Activated CD4-positive, alpha-beta T cell treated with anti-CD3 and anti-CD28 coated beads for 48 hours (primary cell): Measurements from ENCODE around the gene PPM1D.
"Not testable (repeated sequence)": the region's sequence is repeated elsewhere in the genome, so short reads cannot be mapped to it uniquely, and the experiment has no call there.

Source experiments
- DNase-seq: peaks from one replicate; pipeline ENCODE4 v3.0.0-alpha.2; 2020

Gene PPM1D

DNA sequence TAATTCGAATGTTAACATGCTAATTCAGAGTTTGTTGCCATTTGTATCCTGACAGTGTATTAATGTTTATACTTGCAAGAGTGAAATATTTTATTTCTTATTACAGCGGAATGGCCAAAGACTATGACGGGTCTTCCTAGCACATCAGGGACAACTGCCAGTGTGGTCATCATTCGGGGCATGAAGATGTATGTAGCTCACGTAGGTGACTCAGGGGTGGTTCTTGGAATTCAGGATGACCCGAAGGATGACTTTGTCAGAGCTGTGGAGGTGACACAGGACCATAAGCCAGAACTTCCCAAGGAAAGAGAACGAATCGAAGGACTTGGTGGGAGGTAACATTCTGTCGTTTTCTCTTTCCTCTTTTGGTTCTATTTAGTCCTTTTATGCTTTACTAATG lies 23.4 kb downstream of the PPM1D start:
- DNase-seq, result no peak

DNA sequence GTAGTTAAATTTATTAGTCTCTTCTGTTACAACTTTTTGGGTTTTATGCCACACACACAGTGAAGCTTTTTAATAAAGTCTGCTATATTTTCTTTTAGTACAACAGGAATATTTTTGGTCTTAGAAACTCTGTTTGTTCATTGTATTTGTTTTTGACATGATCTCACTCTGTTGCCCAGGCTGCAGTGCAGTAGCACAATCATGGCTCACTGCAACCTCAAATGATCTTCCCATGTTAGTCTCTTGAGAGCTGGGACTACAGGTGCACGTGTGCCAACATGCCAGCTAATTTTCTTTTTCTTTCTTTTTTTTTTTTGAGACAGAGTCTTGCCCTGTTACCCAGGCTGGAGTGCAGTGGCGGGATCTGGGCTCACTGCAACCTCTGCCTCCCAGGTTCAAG lies 27.1 kb downstream of the PPM1D start:
- DNase-seq, result no peak

DNA sequence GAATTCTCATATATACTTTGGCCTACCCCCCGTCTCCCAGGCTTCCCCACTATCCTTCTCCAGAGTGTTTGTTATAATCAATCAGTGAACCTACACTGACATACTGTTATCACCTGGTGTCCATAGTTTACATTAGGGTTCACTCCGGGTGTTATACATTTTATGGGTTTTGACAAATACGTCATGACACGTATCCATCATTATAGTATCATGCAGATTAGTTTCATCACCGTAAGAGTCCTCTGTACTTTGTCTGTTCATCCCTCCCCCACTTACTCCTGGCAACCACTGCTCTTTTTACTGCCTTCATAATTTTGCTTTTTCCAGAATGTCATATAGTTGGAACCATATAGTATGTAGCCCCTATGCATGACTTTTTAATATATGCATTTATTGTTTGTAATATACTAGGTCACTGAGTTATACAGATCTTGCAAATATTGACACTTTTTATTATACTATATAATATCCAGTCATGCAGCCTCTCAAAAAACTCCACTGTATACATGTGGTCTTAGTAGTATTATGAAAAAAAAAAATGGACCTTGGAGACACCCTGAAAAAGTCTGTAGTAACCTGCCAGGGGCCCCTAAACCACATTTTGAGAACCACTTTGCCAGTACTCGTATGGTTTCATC lies 28.4 kb downstream of the PPM1D start:
- DNase-seq, result no peak

DNA sequence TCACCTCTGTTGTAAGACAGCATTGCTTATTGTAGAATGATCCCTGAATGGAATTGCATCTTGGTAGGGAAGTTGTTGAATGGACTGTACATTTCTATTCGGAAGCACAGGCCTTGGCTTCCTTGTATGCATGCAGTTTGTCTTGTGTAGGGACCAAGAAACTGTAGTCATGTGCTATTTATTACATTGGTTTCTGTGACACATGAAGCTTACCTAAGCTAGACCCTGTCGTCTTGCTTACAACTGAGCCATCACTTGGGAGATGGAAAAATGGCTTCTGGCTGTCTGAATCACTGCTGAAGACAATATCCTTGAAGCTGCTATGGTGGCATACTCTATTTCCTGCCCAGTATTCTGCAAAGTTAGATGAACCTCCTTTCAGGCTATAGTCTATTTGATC lies 29.1 kb downstream of the PPM1D start:
- DNase-seq, result no peak

DNA sequence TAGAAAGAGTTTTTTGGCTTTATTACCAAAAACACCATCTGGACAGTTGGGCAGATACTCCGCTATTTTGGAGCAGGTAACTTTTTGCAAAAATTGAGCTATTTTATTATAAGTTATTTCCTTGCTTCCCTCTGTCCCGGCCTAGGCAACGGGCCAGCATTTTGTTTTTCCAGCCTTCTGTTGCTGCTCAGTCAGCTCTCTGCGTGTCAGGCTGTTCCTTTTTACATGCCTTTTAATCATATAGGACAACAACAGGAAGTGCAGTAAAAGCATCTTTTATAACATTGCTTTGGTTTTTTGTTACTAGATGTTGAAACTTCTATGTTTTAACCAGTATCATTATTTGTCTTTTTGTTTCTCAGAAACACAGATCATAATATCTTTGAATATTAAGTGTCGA lies 30.4 kb downstream of the PPM1D start:
- DNase-seq, result no peak

DNA sequence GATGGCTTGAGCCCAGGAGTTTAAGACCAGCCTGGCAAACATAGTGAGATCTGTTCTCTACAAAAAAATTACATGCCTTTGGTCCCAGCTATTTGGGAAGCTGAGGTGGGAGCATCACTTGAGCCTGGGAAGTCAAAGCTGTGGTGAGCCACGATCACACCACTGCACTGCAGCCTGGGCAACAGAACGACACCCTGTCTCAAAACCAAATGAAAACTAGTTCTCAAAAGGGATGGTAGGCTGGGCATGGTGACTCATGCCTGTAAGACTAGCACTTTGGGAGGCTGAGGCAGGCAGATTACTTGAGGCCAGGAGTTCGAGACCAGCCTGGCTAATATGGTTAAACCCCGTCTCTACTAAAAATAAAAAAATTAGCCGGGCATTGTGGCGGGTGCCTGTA lies 31.1 kb downstream of the PPM1D start:
- no peak for DNase-seq

DNA sequence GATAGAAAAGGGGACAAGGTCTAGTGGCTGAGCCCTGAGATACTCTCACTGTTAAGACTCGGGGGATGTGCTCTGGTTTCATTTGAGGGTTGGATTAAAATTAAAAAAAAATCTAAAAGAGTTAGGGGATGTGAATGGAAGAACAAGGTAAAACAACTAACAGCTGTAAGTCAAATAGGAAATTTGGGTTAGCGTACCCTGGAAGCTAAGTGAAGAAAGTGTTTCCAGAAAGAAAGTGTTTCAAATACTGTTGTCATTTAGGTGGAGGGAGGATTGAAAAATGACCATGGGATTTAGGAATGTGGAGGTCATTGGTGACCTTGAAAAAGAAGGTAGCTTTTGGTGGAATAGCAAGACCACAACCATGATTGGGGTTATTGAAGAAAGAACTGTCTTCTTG lies 37.7 kb downstream of the PPM1D start:
- no peak for DNase-seq

DNA sequence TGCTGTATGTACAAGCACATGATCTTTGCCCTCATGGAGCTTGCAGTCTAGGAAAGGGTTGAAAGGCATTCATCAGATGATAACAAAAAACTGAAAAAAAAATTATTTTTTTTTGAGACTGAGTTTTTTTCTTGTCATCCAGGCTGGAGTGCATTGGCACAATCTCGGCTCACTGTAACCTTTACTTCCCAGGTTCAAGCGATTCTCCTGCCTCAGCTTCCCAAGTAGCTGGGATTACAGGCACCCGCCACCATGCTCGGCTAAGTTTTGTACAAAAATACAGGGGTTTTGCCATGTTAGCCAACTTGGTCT lies 39.0 kb downstream of the PPM1D start:
- DNase-seq, result no peak

DNA sequence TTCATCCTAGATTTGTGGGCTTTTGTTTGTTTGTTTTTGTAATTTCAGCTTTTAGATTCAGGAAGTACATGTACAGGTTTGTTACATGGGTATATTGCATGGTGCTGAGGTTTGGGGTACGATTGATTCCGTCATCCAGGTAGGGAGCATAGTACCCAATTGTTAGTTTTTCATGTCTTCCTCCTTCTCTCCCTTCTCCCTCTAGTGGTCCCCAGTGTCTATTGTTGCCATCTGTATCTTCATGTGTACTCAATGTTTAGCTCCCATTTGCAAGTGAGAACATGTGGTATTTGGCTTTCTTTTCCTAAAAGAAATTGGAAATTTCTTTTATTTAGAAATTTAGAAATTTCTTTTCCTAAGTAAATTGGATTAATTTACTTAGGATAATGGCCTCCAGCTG lies 40.5 kb downstream of the PPM1D start:
- no peak for DNase-seq

DNA sequence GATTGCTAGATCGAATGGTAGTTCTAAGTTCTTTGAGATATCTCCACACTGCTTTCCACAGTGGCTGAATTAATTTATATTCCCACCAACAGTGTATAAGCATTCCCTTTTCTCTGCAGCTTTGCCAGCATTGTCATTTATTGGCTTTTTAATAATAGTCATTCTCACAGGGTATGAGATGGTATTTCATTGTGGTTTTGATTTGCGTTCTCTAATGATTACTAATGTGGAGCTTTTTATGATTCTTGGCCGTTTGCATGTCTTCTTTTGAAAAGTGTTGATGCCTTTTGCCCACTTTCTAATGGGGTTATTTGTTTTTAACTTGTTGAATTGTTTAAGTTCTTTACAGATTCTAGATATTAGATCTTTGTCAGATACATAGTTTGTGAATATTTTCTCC lies 41.1 kb downstream of the PPM1D start:
- DNase-seq, result no peak

DNA sequence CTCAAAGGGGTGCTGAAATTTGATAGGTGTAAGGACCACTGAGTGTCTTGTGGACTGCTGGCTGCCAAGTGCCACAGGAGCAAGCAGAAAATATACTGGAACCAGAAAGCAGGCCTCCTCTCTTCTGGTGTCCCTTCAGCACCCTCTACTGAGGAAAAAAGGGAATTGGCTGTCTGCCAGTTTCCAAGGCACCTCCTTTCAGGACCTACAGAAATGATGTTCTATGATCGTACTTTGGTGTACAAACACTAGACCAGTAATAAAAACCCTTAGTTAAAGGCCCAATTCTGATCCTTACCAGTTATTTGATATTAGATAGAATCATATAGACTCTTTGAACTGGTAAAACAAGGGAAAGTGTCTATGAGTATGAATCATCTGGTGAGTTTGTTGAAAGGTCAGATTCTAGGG lies 41.8 kb downstream of the PPM1D start:
- DNase-seq, result peak; percentile 64

DNA sequence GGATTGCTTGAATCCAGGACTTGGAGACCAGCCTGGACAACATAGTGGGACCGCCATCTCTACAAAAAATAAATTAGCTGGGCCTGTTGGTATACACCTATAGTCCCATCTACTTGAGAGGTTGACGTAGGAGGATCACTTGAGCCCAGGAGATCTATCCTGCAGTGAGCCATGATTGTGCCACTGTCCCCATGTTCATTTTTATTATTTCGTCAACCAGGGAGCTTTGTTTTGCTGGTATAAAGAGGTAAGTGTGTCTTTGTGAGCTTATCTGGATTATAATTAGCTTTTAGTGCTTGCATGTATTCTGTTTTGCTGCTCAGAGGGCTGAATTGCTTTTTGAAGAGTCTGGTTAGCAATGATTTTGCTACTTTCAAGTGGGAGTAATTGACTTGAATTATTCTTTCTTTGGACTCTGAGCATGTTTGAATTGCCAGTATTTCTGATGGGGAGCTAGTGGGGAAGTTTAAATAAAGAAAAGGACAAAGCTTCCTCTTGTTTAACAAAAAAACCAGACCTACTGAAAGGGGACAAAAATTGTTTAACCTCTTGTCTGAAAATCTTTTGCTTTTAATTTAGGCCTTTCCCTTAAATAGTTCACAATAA lies 46.0 kb downstream of the PPM1D start:
- no peak for DNase-seq

DNA sequence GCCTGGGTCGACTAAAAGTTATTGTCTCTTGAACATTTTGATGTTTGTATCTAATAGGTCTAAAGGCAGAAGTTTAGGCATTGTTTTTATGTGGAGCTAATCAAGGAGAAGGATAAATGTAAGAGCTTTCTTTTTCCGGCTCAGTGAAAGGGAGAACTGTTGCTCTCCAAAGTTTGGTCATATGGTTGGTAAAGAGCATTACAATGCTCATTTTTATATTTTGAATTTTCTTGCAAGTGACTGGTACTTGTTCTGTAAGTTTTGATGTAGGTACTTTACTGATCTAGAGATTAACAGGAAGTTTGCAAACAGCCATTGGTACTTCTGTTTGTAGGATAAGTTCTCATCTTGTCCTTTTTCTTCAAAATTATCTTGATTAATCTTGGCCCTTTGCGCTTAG lies 46.7 kb downstream of the PPM1D start:
- DNase-seq, result no peak

DNA sequence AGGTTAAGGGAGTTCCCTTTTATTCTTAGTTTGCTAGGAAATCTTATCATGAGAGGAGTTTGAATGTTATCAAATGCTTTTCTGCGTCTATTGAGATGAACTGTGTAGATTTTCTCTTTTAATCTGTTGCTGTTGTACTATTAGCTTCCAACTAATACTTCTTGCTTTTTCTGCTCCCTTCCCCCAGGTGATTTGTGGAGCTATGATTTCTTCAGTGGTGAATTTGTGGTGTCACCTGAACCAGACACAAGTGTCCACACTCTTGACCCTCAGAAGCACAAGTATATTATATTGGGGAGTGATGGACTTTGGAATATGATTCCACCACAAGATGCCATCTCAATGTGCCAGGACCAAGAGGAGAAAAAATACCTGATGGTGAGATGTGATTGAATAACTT lies 47.7 kb downstream of the PPM1D start:
- DNase-seq, result no peak

DNA sequence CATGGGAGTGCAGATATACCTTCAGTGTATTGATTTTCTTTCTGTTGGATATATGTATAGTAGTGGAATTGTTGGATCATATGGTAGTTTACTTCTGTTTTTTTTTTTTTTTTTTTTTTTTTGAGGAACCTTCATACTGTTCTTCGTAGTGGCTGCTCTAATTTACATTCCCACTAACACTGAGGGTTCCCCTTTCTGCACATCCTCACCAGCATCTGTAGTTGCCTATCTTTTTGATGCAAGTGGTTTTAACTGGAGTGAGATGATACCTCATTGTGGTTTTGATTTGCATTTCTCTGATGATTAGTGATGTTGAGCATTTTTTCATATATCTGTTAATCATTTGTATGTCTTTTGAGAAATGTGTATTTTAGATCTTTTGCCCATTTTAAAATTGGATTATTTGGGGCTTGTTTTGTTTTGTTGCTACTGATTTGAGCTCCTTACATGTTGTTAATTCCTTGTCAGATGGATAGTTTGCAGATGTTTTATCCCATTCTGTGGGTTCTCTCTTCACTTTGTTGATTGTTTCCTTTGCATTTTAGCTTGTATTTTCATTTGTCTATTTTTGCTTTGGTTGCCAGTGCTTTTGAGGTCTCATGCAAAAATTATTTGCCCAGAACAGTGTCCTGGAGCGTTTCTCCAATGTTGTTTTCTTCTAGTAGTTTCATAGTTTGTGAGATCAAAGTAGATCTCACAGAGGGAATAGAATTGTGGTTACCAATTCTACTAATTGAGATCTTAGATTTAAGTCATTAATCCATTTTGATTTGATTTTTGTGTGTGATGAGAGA lies 52.7 kb downstream of the PPM1D start:
- DNase-seq, result no peak

DNA sequence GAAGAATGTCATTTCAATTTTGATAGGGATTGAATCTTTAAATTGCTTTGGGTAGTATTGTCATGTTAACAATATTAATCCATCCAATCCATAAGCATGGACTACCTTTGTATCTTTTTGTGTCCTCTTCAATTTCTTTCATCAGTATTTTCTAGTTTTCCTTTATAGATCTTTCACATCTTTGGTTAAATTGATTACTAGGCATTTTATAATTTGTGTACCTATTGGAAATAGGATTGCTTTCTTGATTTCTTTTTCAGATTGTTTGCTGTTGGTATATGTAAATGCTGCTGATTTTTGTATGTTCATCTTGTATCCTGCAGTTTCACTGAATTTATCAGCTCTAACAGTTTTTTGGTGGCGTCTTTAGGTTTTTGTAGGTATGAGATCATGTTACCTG lies 53.6 kb downstream of the PPM1D start:
- no peak for DNase-seq

DNA sequence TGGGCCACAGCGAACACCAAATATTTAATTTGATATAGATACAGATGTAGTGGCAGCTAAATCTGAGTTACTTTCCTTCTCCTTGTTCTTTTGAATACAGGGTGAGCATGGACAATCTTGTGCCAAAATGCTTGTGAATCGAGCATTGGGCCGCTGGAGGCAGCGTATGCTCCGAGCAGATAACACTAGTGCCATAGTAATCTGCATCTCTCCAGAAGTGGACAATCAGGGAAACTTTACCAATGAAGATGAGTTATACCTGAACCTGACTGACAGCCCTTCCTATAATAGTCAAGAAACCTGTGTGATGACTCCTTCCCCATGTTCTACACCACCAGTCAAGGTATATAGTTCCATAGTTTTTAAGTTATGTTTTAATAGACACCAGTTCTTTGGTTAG lies 56.5 kb downstream of the PPM1D start:
- DNase-seq, result no peak

DNA sequence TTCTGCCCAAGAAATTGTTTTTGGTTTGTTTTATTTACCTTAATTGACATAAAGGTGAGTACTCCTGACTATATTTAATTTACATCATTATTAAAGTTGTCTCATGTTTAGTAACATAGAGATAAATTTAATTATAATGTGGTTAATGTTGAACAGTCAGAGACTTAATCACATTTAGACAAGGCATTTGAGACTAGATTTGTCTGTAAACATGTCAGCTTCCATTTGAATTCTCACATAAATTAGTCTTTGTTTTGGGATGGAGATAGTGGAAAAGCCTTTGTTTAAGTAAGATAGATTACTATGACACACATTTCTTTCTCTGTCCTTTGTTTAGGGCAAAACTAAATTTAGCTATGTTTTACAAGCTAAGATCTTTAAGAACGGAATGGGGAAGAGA lies 59.2 kb downstream of the PPM1D start:
- DNase-seq, result no peak

DNA sequence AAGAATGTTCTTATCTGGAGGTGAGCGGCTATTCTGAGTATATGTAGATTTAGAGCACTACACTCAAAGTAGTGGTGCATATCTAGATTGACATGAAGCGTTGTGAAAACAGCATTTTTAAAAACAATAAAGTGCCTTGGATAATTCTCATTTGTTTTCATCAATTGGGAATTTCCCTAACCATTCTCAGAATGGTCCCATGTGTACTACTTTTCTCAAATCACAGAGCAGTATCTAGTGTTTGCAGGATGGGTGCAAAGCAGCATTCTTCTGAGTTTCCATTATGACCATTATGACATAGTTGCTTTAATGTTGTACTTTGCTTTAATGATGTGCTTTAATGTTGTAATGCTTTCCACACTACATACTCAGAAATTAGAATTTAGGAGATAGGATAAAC lies 61.5 kb downstream of the PPM1D start:
- no peak for DNase-seq

DNA sequence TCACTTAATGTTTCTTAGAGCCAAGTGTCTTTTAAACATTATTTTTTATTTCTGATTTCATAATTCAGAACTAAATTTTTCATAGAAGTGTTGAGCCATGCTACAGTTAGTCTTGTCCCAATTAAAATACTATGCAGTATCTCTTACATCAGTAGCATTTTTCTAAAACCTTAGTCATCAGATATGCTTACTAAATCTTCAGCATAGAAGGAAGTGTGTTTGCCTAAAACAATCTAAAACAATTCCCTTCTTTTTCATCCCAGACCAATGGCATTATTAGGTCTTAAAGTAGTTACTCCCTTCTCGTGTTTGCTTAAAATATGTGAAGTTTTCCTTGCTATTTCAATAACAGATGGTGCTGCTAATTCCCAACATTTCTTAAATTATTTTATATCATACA lies 64.0 kb downstream of the PPM1D start:
- DNase-seq, result no peak

DNA sequence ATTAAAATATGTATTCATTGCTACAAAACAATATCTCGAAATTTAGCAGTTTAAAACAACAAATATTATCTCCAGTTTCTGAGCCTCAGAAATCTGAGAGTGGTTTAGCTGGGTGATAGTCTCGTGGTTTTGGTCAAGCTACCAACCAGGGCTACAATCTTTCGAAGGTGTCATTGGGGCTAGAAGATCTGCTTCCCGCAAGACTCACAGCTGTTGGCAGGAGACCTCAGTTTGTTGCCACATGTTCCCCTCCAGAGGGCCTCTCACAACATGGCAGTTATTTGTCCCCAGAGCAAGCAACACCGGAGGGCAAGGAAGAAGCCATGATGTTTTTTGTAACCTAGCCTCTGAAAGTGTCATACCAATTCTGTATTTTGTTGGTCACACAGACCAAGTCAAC lies 65.6 kb downstream of the PPM1D start:
- DNase-seq, result no peak

DNA sequence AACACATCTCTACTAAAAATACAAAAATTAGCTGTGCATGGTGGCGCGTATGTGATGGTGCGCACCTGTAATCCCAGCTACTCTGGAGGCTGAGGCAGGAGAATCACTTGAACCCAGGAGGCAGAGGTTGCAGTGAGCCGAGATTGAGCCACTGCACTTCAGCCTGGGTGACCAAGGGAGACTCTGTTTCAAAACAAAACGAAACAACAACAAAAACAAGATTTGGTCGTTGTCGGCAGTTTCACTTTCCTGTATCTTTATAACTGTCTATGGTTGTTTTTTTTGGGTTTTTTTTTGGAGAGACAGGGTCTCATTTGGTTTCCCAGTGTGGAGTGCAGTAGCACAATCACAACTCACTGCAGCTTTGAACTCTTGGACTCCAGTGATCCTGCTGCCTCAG lies 68.7 kb downstream of the PPM1D start:
- DNase-seq, result not testable (repeated sequence)

DNA sequence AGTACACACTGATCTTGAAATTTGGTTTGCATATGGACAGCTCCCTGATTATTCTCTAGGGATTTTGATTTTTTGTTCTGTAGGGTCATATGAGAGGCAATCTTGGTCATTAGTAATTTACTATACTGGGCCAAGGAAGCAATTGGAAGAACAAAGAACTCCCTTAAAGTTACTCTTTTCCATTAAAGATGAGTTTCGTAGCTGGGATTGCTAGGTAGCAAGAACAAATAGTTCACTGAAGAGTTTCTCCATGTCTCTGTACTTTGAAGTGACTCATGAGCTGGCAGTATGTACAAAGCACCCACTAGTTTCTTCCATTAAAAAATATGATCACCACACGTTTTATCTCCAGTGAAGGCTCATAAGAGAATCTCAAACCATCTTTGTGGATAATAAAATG lies 71.5 kb downstream of the PPM1D start:
- no peak for DNase-seq

DNA sequence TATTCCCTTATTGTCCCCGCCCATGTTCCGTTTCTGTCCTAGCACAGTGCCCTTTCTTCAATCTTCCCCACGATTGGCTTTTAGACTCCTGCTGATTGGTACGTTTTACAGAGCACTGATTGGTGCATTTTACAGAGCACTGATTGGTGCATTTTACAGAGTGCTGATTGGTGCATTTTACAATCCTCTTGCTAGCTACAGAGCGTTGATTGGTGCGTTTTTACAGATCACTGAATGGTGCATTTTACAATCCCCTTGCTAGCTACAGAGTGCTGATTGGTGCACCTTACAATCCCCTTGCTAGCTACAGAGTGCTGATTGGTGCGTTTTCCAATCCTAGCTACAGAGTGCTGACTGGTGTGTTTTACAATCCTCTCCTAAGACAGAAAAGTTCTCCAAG lies 74.6 kb downstream of the PPM1D start:
- not testable (repeated sequence) for DNase-seq

DNA sequence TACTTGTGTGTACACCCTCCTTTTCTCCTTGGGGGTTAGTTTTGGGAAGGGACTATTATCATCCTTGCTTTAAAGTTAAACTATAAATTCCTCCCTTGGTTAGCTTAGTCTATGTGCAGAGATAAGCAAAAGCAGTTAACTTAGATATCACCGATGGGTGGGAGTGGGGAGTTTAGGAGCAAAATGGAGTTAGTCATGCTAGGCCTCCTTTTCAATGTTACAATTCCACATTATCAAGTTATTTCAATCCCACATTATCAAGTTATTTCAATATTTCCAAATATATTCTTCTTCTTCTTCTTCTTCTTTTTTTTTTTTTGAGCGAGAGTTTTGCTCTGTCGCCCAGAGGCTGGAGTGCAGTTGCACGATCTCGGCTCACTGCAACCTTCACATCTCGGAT lies 76.0 kb downstream of the PPM1D start:
- no peak for DNase-seq
